ENCODE results near the gene ATP6V1C2. TPM values are rescaled to one million over a fixed set of nuclear protein-coding genes. Genes with fewer than 3 reads are reported as not detected.

Gene ATP6V1C2
- total RNA-seq, 4 donors from 2014 or later: 2.3 to 17.3 (median 10.6) TPM

DNA sequence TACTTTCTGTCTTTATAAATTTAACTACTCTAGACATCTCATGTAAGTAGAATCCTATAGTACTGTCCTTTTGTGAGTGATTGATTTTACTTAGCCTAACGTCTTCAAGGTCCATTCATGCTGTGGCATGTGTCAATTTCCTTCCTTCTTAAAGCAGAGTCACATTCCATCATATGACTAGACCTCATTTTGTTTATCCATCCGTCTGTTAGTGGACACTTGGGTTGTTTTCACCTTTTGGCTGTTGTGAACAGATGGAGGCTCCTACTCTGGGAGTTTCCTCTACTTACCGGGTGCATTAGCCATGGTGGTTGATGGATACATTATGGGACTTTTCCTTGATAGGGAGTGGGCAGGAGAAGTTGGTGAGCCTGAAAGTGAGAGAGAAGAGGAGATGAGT, 97.6 kb downstream of the ATP6V1C2 start:
- no peak overlapping the region for H3K4me3 ChIP-seq
- intact Hi-C loops (cut with DNase I): no loop called here
- DNase-seq: no peak
- H3K27me3 ChIP-seq: peaks cover 0 to 36% (median 0%) of the 10 kb centered on the region in 4 donors
- no peaks in the 10 kb centered on the region for H3K36me3 ChIP-seq
- no peak for TF ChIP-seq POLR2A (IDR thresholded peaks at IDR 0.05)
- TF ChIP-seq CTCF (IDR thresholded peaks at IDR 0.05): no peak
- H3K27ac ChIP-seq: no peak overlapping the region
- no peaks in the 10 kb centered on the region for H3K4me1 ChIP-seq
- no peaks in the 10 kb centered on the region for H3K9me3 ChIP-seq
- 53 to 60% methylated on average over 3 of the region's 3 CpGs for WGBS, 2 donors

- H3K9me3 ChIP-seq: no peaks in the 10 kb centered on the region
- H3K27ac ChIP-seq: no peak overlapping the region
- H3K27me3 ChIP-seq: peaks cover 0 to 42% (median 0%) of the 10 kb centered on the region in 4 donors
- H3K4me3 ChIP-seq: no peak overlapping the region
- 75 to 89% methylated on average over 10 to 12 of the region's 12 CpGs for WGBS, 2 donors
- H3K36me3 ChIP-seq: no peaks in the 10 kb centered on the region
- DNase-seq: no peak
- intact Hi-C loops (cut with DNase I): no loop called here
- no peaks in the 10 kb centered on the region for H3K4me1 ChIP-seq
- TF ChIP-seq POLR2A (IDR thresholded peaks at IDR 0.05): no peak
- TF ChIP-seq CTCF (IDR thresholded peaks at IDR 0.05): no peak
Measured at GRCh38 chr2:10819714-10820314, 98.4 kb downstream of the ATP6V1C2 start.

- no peaks in the 10 kb centered on the region for H3K9me3 ChIP-seq
- H3K27ac ChIP-seq: no peak overlapping the region
- peaks cover 0 to 50% (median 0%) of the 10 kb centered on the region in 4 donors for H3K27me3 ChIP-seq
- 43 to 57% methylated on average over 2 to 5 of the region's 8 CpGs for WGBS, 2 donors
- DNase-seq: no peak
- no peak for TF ChIP-seq POLR2A (IDR thresholded peaks at IDR 0.05)
- no peak for TF ChIP-seq CTCF (IDR thresholded peaks at IDR 0.05)
- H3K36me3 ChIP-seq: no peaks in the 10 kb centered on the region
- H3K4me1 ChIP-seq: no peaks in the 10 kb centered on the region
- intact Hi-C loops (cut with DNase I): no loop called here
- H3K4me3 ChIP-seq: no peak overlapping the region
Measured at GRCh38 chr2:10820562-10820961, 99.1 kb downstream of the ATP6V1C2 start.

GRCh38 chr2:10820978-10821695, 99.7 kb downstream of the ATP6V1C2 start:
- Histone ChIP-seq H3K4me3 (no peak overlapping the region), H3K27me3 (peaks cover 0 to 56% (median 0%) of the 10 kb centered on the region in 4 donors), H3K36me3 (no peaks in the 10 kb centered on the region), H3K9me3 (no peaks in the 10 kb centered on the region), H3K27ac (no peak overlapping the region), H3K4me1 (no peaks in the 10 kb centered on the region)
- intact Hi-C loops (cut with DNase I): no loop called here
- DNase-seq: no peak
- 58 to 65% methylated on average over 12 to 13 of the region's 13 CpGs for WGBS, 2 donors
- no peak for TF ChIP-seq CTCF (IDR thresholded peaks at IDR 0.05)
- no peak for TF ChIP-seq POLR2A (IDR thresholded peaks at IDR 0.05)

DNA sequence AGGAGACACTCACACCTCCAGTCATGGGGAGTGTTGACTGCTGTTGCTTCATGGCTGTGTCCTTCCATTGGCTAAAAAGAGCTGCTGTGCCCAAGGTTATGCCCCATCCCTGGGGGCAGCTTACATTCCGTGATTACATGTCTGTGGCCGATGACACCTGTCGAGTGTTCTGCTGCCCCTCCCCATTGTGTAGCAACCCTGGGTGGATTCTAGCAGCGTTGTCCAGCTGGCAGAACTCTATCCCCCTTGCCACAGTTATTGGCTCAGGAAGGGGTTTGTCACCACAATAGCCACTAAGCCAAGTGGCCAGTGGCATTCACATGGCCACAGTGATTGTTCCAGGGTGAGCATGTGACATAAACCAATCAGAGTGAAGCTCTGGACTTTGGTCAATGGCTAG, 102.8 kb downstream of the ATP6V1C2 start:
- intact Hi-C loops (cut with DNase I): no loop called here
- no peak for DNase-seq
- Histone ChIP-seq H3K27me3 (peaks cover 0 to 74% (median 0%) of the 10 kb centered on the region in 4 donors), H3K4me3 (no peak overlapping the region), H3K9me3 (no peaks in the 10 kb centered on the region), H3K36me3 (no peaks in the 10 kb centered on the region), H3K27ac (no peak overlapping the region), H3K4me1 (no peaks in the 10 kb centered on the region)
- 74% methylated on average over 4 of the region's 4 CpGs; no CpG with 5 or more reads in 1 of the 2 donors for WGBS, 2 donors
- no peak for TF ChIP-seq CTCF (IDR thresholded peaks at IDR 0.05)
- no peak for TF ChIP-seq POLR2A (IDR thresholded peaks at IDR 0.05)
